ENCODE data around the gene UBB.
"Not testable (repeated sequence)": the region's sequence is repeated elsewhere in the genome, so short reads cannot be mapped to it uniquely, and the experiment has no call there.

Gene UBB

DNA sequence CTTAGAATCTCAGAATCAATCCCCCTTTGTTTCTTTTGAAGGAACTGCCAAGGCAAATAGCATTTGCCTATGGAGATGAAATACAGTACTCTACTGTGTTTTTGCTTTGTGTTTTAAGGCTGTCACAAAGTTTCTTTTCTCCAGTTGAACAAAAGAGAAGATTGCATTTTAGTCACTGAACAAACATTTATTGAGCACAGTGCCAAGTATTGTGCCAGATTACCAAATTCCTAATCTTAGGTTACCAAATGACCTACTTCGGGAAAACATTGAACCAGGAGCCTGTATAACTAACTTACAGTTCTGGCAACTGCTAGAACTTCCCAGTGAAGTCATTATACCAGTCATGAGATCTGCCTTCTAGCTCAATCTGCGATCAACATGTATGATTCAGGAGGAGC, 3.0 kb upstream of the UBB start:
- no peak for DNase-seq

DNA sequence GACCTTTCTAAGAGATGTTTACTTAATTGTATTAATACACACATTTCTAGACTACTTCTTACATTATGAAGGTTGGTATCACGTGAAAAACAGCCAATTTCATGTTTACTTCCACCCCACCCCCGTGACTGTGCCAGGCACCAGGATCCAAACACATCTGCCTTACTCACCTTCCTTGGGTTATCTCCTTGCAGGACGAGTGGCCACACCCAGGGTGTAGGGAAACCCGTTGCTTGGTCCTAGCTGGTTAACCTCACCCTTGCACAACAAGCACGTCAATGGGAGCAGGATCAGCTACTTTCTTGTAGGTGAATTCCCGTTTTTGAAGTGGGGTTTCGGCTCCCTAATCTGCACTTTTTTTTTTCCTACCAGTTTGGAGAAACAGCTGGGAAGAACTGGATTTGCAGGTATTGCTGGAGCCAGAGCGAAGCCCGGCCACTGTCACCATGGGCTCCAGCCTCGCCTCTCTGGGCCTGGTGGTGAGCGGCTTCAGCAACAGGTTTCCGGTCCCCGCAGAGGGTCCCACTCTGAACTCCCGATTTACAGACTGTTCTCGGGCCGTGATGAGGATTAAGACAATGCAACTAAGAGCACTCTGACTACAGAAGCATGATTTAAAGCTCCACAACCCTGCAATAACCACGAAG, 2.1 kb upstream of the UBB start:
- DNase-seq, result no peak

DNA sequence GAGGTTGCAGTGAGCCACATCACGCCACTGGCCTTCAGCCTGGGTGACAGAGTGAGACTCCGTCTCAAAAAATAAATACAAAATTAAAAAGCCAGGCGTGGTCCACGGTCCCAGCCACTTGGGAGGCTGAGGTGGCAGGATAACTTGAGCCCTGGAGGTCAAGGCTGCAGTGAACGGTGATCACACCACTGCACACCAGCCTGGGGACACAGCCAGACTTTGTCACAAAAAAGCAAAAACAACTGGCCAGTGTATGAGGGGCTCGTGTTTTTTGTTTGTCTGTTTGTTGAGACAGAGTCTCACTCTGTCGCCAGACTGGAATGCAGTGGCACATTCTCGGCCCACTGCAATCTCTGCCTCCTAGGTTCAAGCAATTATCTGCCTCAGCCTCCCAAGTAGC, 1.2 kb upstream of the UBB start:
- DNase-seq, result no peak

DNA sequence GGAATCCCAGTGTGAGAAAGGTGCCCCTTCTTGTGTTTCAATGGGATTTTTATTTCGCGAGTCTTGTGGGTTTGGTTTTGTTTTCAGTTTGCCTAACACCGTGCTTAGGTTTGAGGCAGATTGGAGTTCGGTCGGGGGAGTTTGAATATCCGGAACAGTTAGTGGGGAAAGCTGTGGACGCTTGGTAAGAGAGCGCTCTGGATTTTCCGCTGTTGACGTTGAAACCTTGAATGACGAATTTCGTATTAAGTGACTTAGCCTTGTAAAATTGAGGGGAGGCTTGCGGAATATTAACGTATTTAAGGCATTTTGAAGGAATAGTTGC, 567 bp downstream of the UBB start:
- no peak for DNase-seq

DNA sequence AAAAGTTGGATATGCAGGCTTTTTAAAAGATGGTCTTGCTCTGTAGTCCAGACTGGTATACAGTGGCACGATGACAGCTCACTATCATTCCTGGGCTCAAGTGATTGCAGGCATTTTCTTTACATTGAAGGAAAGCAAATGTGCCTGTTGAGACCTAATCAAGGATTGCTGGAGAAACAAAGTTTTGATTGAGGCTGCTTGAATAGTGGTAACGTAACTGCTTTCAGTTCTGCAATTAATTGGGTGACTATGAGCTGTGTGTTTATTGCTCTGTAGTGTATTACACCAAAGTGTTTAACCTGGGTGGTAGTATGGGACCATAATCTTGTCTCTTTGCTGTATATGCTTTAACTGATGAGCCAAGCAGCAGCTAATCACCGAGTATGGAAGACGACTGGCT, 2.3 kb downstream of the UBB start:
- no peak for DNase-seq

DNA sequence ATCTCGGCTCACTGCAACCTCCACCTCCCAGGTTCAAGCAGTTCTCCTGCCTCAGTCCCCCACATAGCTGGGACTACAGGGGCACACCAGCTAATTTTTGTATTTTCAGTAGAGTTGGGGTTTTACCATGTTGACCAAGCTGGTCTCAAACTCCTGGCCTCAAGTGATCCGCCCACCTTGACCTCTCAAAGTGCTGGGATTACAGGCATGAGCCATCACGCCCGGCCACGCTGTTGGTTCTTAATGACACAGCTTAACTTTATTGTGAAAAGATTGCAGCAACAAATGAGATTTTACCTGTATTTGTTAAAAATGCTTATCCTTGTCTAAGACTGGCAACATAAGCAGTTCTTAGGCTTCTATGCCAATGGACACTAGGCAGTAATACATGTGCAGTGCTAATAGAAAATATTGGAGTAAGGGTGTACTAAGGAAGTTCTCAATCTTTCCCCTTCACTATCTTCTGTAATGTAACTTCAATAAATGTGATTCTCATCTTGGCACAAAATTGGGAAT, 2.9 kb downstream of the UBB start:
- no peak for DNase-seq

DNA sequence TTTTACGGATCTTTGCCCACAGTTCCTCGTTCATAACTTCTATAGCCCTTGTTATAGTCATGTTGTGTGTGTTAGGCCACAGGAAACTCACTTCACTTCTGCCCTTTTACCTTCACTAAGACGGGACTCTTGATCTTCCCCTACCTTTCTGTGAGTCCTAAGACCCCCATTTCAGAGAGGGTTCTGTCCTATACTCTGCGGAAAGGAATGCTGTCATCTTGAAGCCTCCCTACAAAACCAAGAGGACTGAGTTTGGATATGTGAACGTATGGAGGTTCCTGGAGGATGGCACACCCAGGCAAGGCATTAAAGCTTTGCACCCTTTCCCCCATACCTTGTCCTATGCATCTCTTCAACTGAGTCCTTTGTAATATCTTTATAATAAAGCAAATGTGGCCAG, 3.7 kb downstream of the UBB start:
- no peak for DNase-seq

DNA sequence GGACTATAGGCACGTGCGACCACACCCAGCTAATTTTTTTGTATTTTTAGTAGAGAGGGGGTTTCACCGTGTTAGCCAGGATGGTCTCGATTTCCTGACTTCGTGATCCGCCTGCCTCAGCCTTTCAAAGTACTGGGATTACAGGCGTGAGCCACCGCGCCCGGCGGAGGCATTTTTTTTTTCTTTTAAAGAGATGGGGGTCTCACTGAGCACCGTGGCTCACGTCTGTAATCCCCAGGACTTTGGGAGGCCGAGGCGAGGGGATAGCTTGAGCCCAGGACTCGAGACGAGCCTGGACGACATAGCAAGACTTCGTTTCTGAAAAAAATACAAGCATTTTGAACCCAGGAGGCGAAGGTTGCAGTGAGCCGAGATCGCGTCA, 5.2 kb downstream of the UBB start:
- DNase-seq, result not testable (repeated sequence)

DNA sequence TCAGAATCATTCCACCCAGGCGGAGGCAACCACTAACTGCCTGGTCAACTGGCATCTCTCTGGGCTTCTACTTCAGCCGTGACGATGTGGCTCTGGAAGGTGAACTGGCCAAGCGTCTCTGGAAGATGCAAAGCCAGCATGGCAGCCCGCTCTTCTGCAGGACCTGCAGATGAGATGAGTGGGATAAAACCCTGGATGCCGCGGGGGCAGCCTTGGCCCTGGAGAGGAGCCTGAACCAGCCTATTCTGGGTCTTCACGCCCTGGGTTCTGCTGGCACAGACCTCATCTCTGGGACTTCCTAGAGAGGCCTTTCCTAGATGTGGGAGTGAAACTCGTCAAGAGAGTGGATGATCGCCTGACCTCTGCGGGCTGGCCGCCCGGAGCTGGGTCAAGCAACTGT, 10.6 kb downstream of the UBB start:
- no peak for DNase-seq

DNA sequence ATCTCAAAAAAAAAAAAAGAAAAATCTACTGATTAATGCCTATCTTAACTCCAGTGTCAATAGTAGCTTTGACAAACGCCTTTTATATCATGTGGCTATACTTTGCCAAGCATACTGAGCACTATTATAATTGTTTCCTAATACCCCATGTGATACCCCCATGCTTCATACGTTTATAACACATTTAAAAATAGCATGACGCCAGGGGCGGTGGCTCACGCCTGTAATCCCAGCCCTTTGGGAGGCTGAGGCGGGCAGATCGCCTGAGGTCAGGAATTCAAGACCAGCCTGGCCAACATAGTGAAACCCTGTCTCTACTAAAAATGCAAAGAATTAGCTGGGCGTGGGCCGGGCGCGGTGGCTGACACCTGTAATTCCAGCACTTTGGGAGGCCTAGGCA, 11.6 kb downstream of the UBB start:
- DNase-seq, result not testable (repeated sequence)

DNA sequence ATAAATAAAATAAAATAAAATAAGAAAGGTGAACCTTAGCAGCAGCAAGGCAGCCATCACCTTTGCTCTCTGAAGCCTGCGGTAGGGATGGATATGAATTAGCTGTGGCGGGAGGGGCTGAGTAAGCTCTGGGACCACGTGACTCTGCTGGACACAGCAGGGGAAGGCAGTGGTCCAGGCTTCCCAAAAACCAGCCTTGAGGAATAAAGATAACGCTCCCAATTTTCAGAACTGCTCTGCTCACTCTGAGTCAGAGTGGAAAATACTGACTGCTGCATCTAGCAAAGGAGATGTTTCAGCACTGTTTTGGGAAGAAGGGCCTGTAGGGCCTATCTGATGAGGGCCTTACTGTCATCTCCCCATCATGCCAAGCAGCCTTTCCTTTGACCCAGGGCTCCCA, 15.0 kb downstream of the UBB start:
- DNase-seq, result not testable (repeated sequence)

DNA sequence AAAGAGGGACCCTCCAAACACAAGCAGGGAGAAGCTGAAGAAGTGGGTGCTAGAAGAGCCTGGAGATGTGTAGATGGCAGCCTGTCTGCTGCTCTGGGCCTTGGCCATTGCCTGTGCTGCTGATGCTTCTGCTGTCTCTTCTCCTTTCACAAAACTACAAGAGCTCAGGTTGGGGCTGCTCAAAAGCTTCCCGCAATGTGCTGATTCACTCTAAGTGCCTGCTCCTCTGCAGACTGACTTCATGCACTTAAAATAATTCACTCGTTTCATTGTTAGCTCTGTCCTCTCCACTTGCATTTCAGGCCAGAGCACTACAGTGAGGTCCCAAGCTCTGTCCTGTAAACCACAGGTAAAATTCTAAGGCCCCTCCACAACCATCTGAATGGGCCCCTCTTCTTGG, 15.8 kb downstream of the UBB start:
- DNase-seq, result peak; percentile 2

DNA sequence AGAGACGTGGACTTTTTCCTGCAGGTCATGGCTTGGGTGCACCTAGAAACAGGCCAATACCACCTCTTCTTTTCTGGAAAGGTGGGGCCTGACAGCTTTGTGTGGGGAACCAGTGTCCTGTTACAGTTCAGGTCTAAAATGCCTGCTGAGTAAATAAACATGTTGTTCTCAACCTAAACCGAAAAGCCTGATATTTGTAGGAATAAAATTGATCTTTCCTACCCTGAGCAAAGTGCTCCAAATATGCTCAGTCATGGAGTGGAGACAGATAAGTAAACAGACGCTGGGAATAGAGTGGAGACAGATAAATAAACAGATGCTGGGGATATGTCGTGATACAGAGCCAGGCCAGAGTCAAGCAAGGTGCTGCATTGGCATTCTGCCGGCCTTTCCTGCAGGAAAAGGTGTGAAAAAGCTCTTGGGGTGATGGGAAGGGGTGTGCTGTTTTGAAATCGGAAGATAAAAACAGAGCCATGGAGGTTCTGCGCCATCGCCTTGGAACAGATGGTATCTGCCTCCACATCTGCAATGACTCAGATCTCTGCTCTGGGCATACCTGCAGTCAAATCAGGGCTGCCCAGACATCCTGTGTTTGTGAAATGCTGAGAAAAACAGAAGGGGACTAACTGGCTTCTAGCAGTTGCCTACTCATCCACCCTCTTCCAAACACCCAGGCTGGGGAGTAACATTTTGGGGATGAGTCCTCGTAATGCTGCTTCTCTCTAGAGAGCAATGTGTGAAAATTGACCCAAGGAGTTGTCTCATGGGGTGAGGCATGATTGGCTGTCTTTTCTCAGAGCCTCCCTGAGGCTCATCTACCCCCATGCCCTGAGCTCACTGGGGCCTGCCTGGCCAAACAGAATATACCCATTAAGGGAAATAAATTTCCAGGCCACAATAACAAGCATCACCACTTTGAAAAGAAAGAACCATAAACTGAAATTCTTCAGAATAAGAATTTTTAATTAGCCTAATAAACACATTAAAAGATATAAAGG, 17.7 kb downstream of the UBB start:
- DNase-seq, result peak; percentile 25

DNA sequence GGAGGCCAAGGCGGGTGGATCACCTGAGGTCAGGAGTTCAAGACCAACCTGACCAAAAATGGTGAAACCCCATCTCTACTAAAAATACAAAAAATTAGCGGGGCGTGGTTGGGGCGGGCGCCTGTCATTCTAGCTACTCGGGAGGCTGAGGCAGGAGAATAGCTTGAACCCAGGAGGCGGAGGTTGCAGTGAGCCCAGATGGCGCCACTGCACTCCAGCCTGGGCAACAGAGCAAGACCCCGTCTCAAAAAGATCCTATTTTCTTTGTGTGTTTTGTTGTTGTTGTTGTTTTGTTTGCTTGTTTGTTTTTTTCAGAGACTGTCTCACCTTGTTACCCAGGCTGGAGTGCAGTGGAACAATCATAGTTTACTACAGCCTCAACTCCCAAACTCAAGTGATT, 23.0 kb downstream of the UBB start:
- not testable (repeated sequence) for DNase-seq

DNA sequence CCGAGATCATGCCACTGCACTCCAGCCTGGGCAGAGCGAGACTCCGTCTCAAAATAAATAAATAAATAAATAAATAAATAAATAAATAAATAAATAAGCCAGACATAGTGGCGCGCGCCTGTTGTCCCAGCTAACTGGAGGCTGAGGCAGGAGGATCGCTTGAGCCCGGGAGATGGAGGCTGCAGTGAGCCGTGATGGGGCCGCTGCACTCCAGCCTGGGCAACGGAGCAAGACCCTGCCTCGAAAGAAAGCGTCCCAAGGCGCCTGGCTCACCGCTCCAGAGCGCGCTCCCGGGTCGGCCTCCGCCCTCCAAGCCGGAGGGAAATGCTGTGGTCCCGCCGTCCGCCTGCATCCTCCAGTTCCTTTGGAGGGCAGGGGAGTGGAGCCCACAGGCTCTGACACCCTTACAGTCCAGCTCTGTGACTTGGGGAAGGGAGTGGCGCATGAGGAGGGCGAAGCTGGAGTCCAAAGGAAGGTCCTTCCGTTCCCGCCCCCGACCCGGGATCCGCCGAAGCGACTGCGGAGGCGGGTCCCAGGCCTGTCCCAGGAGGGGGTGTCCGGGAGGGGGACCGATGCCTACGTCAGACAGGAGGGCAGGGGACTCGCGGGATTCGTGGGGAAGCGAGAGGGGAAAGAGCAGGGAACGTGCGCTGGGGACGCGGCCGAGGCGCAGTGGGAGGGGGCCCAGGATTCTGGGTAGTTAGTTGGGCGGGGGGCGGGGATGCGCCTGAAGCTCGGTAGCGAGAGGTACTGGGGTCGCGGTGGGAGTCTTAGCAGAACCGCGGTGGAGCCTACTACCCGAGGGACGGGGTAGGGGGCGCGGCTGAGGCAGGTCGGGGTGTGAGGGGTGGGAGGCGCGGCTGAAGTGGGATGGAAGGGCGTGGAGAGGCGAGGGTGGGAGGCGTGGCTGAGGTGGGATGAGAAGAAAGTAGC, 26.1 kb downstream of the UBB start:
- DNase-seq, result no peak

DNA sequence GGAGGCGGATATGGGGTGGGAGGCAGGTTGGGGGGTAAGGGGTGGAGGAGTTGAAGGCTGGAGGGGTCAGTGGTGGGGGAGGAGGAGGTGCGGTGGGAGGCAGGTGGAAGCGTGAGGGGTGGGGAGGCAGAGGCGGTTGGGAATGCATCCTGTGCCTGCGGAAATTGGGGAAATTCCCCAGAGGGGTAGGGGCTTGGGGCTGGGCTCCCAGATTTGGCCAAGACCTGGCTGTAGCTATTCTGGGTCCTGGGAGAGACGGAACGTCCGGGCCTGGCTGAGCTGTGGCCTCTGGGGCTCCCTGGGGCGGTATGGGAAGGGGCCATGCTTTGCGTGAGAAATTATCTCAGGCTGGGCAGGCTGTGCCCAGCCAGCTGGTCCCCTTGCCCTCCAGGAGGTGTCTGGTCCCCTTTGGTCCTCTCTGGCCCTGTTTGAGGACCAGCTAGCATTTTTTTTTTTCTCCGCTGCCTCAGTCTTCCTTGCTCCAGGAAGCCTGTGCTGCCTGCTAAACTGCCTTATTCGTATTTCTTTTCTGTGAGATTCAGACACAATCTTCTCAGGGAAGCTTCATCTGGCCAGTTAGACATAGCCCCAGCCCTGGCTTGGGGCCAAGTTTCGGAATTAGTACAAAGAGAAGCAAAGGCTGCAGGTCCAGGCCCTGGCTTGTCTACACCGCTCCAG, 27.2 kb downstream of the UBB start:
- no peak for DNase-seq

DNA sequence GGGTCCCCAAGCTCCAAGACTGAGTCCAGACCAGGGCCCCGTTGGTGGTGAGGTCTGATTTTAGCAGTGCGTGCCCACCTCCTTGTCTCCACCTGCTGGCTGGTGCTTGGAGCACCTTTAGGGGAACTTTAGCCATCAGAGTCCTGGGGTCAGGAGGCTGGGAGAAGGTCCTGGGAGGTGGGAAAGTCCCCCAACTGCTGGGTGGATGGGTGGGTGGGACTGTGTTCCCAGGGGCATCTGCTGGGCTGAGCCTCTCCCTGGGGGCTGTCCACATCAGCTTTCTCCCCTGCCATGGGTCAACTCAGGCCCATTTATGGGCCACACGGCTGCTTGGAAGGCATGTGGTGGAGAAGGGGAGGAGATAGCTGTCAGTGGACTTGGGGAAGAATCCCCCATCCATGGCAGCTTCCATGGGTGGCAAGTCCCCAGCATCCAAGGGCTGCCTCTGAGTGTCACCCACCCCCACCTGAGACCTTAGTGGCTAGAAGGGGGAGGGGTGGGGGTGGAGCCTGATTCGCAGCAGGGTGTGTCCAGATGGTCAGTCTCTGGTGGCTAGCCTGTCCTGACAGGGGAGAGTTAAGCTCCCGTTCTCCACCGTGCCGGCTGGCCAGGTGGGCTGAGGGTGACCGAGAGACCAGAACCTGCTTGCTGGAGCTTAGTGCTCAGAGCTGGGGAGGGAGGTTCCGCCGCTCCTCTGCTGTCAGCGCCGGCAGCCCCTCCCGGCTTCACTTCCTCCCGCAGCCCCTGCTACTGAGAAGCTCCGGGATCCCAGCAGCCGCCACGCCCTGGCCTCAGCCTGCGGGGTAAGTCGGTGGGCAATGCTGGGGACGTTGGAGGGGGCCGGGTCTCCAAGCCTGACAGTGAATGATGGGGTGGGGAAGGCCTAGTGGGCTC, 34.4 kb downstream of the UBB start, which contains the start of gene TRPV2:
Gene TRPV2 (plus strand): TSS at position 541 of the 894 bp plus-strand sequence. CDS start 2,098 bp downstream, outside the sequence.
- no peak for DNase-seq

DNA sequence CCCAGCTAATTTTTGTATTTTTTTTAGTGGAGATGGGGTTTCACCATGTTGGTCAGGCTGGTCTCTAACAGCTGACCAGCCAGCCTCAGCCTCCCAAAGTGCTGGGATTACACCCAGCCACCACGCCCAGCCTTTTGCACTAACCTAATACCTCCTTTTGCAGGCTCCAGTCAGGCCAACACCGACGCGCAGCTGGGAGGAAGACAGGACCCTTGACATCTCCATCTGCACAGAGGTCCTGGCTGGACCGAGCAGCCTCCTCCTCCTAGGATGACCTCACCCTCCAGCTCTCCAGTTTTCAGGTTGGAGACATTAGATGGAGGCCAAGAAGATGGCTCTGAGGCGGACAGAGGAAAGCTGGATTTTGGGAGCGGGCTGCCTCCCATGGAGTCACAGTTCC, 36.5 kb downstream of the UBB start:
- DNase-seq, result no peak

DNA sequence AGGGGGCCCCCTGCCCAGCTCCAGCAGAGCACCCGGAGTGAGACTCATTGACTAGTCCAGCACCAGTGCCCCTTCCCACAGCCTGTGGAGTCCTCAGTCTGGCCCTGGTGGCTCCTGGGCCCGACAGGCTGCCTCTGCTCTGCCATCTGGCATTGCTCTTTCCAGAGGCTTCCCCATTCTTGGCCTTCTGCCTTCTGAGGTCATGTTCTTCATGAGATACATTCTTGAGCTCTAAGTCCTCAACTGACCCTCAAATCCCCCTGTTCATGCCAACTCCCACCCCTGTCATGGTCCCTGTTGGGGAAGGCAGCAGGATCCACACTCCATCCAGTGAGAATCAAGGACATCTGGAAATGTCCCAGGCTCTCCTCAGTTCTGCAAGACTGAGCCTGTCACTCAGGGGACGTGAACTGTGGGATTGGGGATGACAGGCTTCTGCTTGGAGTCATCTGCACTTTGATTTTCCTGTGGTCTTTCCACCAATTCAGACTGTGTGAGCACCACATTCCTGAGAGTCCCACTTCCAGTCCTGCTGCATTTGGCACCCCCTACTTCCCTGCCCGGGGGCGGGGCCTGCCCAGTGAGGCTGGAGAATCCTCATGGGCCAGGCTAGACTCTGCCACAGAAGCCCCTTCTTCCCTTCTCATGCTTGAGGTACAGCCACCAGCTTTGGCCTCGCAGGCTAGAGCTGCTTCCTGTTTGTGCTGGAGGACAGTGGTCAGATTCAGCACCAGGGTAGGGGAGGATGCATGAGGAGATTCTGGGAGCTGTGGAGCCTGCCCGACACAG, 37.2 kb downstream of the UBB start:
- no peak for DNase-seq

DNA sequence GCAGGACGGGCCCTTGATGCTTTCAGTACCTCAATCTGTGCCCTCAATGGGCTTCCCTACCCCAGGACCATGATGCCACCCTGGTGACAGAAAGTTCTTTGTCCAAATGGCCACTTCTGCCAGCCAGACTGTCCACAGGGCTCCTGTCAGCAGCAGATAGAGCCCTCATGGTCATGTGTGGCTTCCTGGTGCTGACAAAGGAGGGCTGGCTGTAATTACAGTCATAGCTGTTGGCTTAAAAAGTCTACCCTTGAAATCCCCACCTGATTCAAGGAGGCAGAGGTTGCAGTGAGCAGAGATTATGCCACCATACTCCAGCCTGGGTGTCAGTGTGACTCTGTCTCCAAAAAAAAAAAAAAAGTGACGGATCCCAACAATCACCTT, 37.8 kb downstream of the UBB start:
- DNase-seq, result no peak
